H1 (cell line): ENCODE results near the gene FAM222B. TPM values are rescaled to one million over a fixed set of nuclear protein-coding genes. Genes with fewer than 3 reads are reported as not detected.

Source experiments
- CTCF ChIA-PET: fragments of 300-600 bp; sonication (Branson Sonifier 250); formaldehyde crosslinking; loops from one replicate; lab custom pipeline; 2021; ENCODE audit not compliant: partially characterized antibody; lab: Charles Lee
- POLR2A ChIA-PET: fragments of 300-600 bp; sonication (Branson Sonifier 250); formaldehyde crosslinking; loops from one replicate; lab custom pipeline; 2021; ENCODE audit warnings: inconsistent platforms; ENCODE audit not compliant: partially characterized antibody; lab: Charles Lee
- DNase-seq, 2 experiments: peaks; one replicate each; pipeline versions ENCODE4 v3.0.0 to v3.0.0-alpha.2; 2010 to 2022; ENCODE audit warnings: low spot score in 2 of 2, low read depth in 1 of 2, mixed read lengths in 1 of 2
- FAIRE-seq: peaks from 2 replicates; lab custom pipeline; 2011; peaks lifted over from hg19 to GRCh38; lab: Jason Lieb, UNC
- H2AFZ ChIP-seq: 2 replicates; pipeline ENCODE4 v1.8.1; 2012; ENCODE audit warnings: low read length, inconsistent platforms
- H2AK5ac ChIP-seq: 2 replicates; pipeline ENCODE4 v1.6.1; 2013; ENCODE audit warnings: low read depth, low read length
- H2BK120ac ChIP-seq: replicated peaks from 2 replicates; pipeline ENCODE3; 2013; ENCODE audit warnings: low read depth, low read length, inconsistent platforms
- H2BK12ac ChIP-seq: 2 replicates; pipeline ENCODE4 v1.6.1; 2013; ENCODE audit warnings: low read depth, low read length
- H2BK15ac ChIP-seq: 2 replicates; pipeline ENCODE4 v1.6.1; 2013; ENCODE audit warnings: low read length
- H2BK20ac ChIP-seq: 2 replicates; pipeline ENCODE4 v1.6.1; 2013; ENCODE audit warnings: low read length
- H2BK5ac ChIP-seq: 2 replicates; pipeline ENCODE4 v1.6.1; 2013; ENCODE audit warnings: low read depth, low read length
- H3K14ac ChIP-seq: 2 replicates; pipeline ENCODE4 v1.6.1; 2013; ENCODE audit warnings: inconsistent platforms; ENCODE audit not compliant: insufficient read length
- H3K18ac ChIP-seq: 2 replicates; pipeline ENCODE4 v1.6.1; 2013; ENCODE audit warnings: low read length; ENCODE audit errors: extremely low read depth
- H3K23ac ChIP-seq: 2 replicates; pipeline ENCODE4 v1.6.1; 2013; ENCODE audit warnings: inconsistent platforms; ENCODE audit not compliant: insufficient read length
- H3K23me2 ChIP-seq: 2 replicates; pipeline ENCODE4 v1.6.1; 2013; ENCODE audit warnings: low read depth, low read length
- H3K27ac ChIP-seq: 2 replicates; pipeline ENCODE4 v1.6.1; 2011; ENCODE audit warnings: low read depth, low read length, inconsistent platforms
- H3K27me3 ChIP-seq, 4 experiments: replicated peaks in 1 of 4; 1 replicate in 1 of 4; 2 replicates in 3 of 4; pipeline versions ENCODE4 v1.6.1 to v1.8.1; 2011 to 2013; ENCODE audit warnings: low read length in 3 of 4, mild to moderate bottlenecking in 3 of 4, inconsistent platforms in 2 of 4, mixed read lengths in 2 of 4, moderate library complexity in 1 of 4; ENCODE audit not compliant: control insufficient read depth in 3 of 4, insufficient read depth in 3 of 4; ENCODE audit errors: extremely low read depth in 1 of 4
- H3K36me3 ChIP-seq, 4 experiments: 2 replicates each; pipeline versions ENCODE4 v1.6.1 to v1.8.1; 2011 to 2013; ENCODE audit warnings: mild to moderate bottlenecking in 4 of 4, low read length in 3 of 4, moderate library complexity in 2 of 4, control low read depth in 1 of 4, inconsistent platforms in 1 of 4; ENCODE audit not compliant: insufficient read depth in 4 of 4, control insufficient read depth in 2 of 4
- H3K4ac ChIP-seq: replicated peaks from 2 replicates; pipeline ENCODE3; 2013; ENCODE audit warnings: low read length, low read depth, mixed read lengths, inconsistent platforms; ENCODE audit not compliant: insufficient read length
- H3K4me1 ChIP-seq, 4 experiments: replicated peaks in 1 of 4; 1 replicate in 1 of 4; 2 replicates in 3 of 4; pipeline versions ENCODE4 v1.6.1 to v1.8.1; 2011 to 2013; ENCODE audit warnings: low read length in 3 of 4, inconsistent platforms in 2 of 4, mixed read lengths in 1 of 4; ENCODE audit not compliant: insufficient read depth in 4 of 4, control insufficient read depth in 3 of 4
- H3K4me2 ChIP-seq, 2 experiments: 2 replicates each; pipeline versions ENCODE4 v1.6.1 to v1.8.1; 2011 to 2013; ENCODE audit warnings: low read depth in 2 of 2, low read length in 2 of 2, control low read depth in 1 of 2, inconsistent platforms in 1 of 2, mild to moderate bottlenecking in 1 of 2; ENCODE audit not compliant: insufficient read depth in 1 of 2
- H3K4me3 ChIP-seq, 4 experiments: fragments of 200-600, 300-600 bp in 1 of 4; sonication (generic), shearing (Covaris generic), sonication (Bioruptor Twin) in 1 of 4; 2 replicates each; pipeline versions ENCODE4 v1.5.1 to v1.8.1; 2011 to 2016; ENCODE audit warnings: low read length in 4 of 4, low read depth in 3 of 4, control low read depth in 2 of 4, inconsistent platforms in 2 of 4, mild to moderate bottlenecking in 2 of 4, mixed read lengths in 1 of 4, moderate library complexity in 1 of 4; ENCODE audit not compliant: insufficient read depth in 2 of 4; ENCODE audit errors: extremely low read depth in 1 of 4
- H3K56ac ChIP-seq: replicated peaks from 2 replicates; pipeline ENCODE3; 2013; ENCODE audit warnings: low read depth, mild to moderate bottlenecking, mixed read lengths, low read length, inconsistent platforms; ENCODE audit not compliant: insufficient read length
- H3K79me1 ChIP-seq: 2 replicates; pipeline ENCODE4 v1.6.1; 2013; ENCODE audit warnings: low read depth, low read length, control low read depth
- H3K79me2 ChIP-seq, 2 experiments: 2 replicates each; pipeline versions ENCODE4 v1.6.1 to v1.8.1; 2012 to 2013; ENCODE audit warnings: low read length in 2 of 2, mild to moderate bottlenecking in 2 of 2, inconsistent platforms in 1 of 2; ENCODE audit not compliant: insufficient read depth in 2 of 2, control insufficient read depth in 1 of 2
- H3K9ac ChIP-seq, 4 experiments: replicated peaks in 1 of 4; 1 replicate in 1 of 4; 2 replicates in 3 of 4; pipeline versions ENCODE4 v1.6.1 to v1.8.1; 2011 to 2013; ENCODE audit warnings: low read depth in 3 of 4, low read length in 3 of 4, control low read depth in 2 of 4, mild to moderate bottlenecking in 2 of 4, moderate library complexity in 2 of 4, inconsistent platforms in 1 of 4; ENCODE audit errors: extremely low read depth in 1 of 4
- H3K9me3 ChIP-seq, 2 experiments: 2 replicates each; pipeline versions ENCODE4 v1.6.1 to v1.8.1; 2012 to 2013; ENCODE audit warnings: mild to moderate bottlenecking in 2 of 2, moderate library complexity in 2 of 2, control low read depth in 1 of 2, inconsistent platforms in 1 of 2, low read depth in 1 of 2, low read length in 1 of 2, mixed read lengths in 1 of 2; ENCODE audit not compliant: insufficient read depth in 2 of 2
- H4K20me1 ChIP-seq, 2 experiments: replicated peaks in 1 of 2; 2 replicates each; pipeline versions ENCODE3 to v1.8.1; 2011 to 2013; ENCODE audit warnings: inconsistent platforms in 2 of 2, low read length in 2 of 2, mild to moderate bottlenecking in 1 of 2; ENCODE audit not compliant: insufficient read depth in 2 of 2, control insufficient read depth in 1 of 2
- H4K5ac ChIP-seq: 2 replicates; pipeline ENCODE4 v1.6.1; 2013; ENCODE audit warnings: low read length, low read depth, mixed read lengths, inconsistent platforms; ENCODE audit not compliant: insufficient read length
- H4K8ac ChIP-seq: 2 replicates; pipeline ENCODE4 v1.8.0; 2013; ENCODE audit warnings: mild to moderate bottlenecking, moderate library complexity, low read length, inconsistent platforms; ENCODE audit not compliant: insufficient read depth; ENCODE audit errors: extremely low read depth
- H4K91ac ChIP-seq: replicated peaks from 2 replicates; pipeline ENCODE3; 2013; ENCODE audit warnings: low read length, mixed read lengths, inconsistent platforms; ENCODE audit not compliant: insufficient read length
- ASH2L ChIP-seq: fragments of 200-600, 300-600 bp; sonication (generic); IDR thresholded peaks from one replicate; pipeline ENCODE4 v1.7.1; 2017; ENCODE audit warnings: low read length
- BACH1 ChIP-seq: IDR thresholded peaks from 2 replicates; pipeline ENCODE4 v1.6.1; 2012; ENCODE audit warnings: low read length, improper control_type of control experiment
- BCL11A ChIP-seq, 2 experiments: IDR thresholded peaks; one replicate each; pipeline ENCODE4 v1.6.1; 2011; ENCODE audit warnings: low read depth in 2 of 2, low read length in 2 of 2, mild to moderate bottlenecking in 2 of 2
- BRCA1 ChIP-seq: IDR thresholded peaks from 2 replicates; pipeline ENCODE4 v1.6.1; 2012; ENCODE audit warnings: low read depth, low read length, improper control_type of control experiment
- CBX8 ChIP-seq: fragments of 300-800, 300-1000 bp; sonication (generic); IDR thresholded peaks from 2 replicates; pipeline ENCODE4 v1.7.1; 2016; ENCODE audit warnings: low read depth, low read length, borderline replicate concordance
- CHD1 ChIP-seq: IDR thresholded peaks from 2 replicates; pipeline ENCODE4 v1.6.1; 2012; ENCODE audit warnings: low read depth, low read length, improper control_type of control experiment
- CTBP2 ChIP-seq: IDR thresholded peaks from 2 replicates; pipeline ENCODE4 v1.7.0; 2011; ENCODE audit warnings: borderline replicate concordance, mild to moderate bottlenecking, moderate library complexity, mixed read lengths, low read length; ENCODE audit not compliant: insufficient read depth, insufficient read length
- E2F6 ChIP-seq: IDR thresholded peaks from 2 replicates; pipeline ENCODE4 v1.6.1; 2012; ENCODE audit warnings: inconsistent platforms
- GTF2F1 ChIP-seq: IDR thresholded peaks from 2 replicates; pipeline ENCODE4 v1.6.1; 2012; ENCODE audit warnings: low read depth, low read length, improper control_type of control experiment, borderline replicate concordance
- MAX ChIP-seq: IDR thresholded peaks from 2 replicates; pipeline ENCODE4 v1.6.1; 2012; ENCODE audit warnings: inconsistent platforms
- POLR2AphosphoS5 ChIP-seq: IDR thresholded peaks from 2 replicates; pipeline ENCODE4 v1.6.1; 2011; ENCODE audit warnings: low read depth, low read length
- WGBS, 2 experiments: shearing (Covaris generic) in 1 of 2; methylation state at CpG; one replicate each; pipeline versions ENCODE4 v1.1.6 to v1.1.7; 2013 to 2015; ENCODE audit warnings: low lambda C conversion rate in 2 of 2, mixed read lengths in 2 of 2, inconsistent platforms in 1 of 2, low coverage in 1 of 2, missing lambda C conversion rate in 1 of 2; ENCODE audit not compliant: insufficient replicate concordance in 2 of 2, insufficient coverage in 1 of 2, insufficient read length in 1 of 2; ENCODE audit errors: extremely low coverage in 1 of 2, missing lambda C conversion rate in 1 of 2; 5-methylcytosine and 5-hydroxymethylcytosine counted together
- polyA plus RNA-seq, 7 experiments: library from polyadenylated mRNA; depleted of rRNA in 3 of 7; stranded (reverse) in 5 of 7; unstranded in 2 of 7; fragments of >200 nt in 5 of 7; fragments of 200-250 nt in 2 of 7; gene quantifications; 1 replicate in 5 of 7; 2 replicates in 1 of 7; 4 replicates in 1 of 7; pipeline versions ENCODE4 v1.2.1 to v1.2.3, GENCODE V29; 2011 to 2013; ENCODE audit warnings: missing spikeins in 2 of 7, mixed read lengths in 2 of 7
- total RNA-seq: library from RNA; stranded (reverse); fragmentation: NEBNext Ultra II Directional; extraction: Animal tissue kit (Norgen Biotek cat#: 25700); gene quantifications from 2 replicates; pipeline ENCODE4 v1.2.1, GENCODE V29; 2021

FAM222B gene
- total and polyA plus RNA-seq, 2 of the 8 experiments (the other 6 are each of a cell fraction or from before 2014, with no cell fraction given): 42.1 to 81.7 TPM

DNA sequence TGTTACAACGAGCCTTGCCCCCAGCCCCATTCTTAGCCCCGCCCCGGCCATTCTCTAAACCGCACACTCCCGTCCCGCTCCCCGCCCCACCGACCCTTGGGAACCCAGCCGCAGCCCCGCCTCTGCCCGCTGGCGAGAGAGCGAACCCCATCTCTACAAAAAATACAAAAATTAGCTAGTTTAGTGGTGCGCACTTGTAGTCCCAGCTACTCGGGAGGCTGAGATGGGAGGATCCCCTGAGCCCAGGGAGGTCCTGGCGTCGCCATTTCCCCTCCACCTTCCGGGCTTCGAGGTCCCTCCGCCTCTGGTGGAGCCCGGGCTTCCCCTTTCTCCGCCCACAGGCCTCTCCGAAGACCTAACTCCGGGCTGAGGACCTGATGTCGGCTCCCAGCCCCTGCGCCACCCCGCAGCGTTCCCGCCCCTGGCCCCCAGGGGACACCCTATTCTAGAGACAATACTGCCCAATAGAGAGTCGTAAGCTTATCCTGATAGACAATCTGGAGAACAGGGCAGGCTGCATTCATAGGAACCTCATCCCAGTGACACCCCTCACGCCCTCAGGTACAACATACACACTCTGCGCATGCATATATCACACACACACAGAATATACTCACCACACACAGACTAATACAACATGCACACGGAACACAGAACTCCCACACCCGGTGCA lies 130.4 kb downstream of the FAM222B start:
- ChIA-PET POLR2A (interaction anchor here (0.7 to 10.5 kb wide), 15 partner anchors 10 to 253 kb away, joined by 3 to 258 read pairs (median 10); partner anchors contain the start of genes BLTP2, FLOT2, NEK8 and RPL23A), CTCF (interaction anchor here (0.6 to 2.8 kb wide), 4 partner anchors 8 to 54 kb away, joined by 3 to 12 read pairs (median 4); partner anchors contain the start of gene RPL23A)
- Histone ChIP-seq H2BK120ac (peak overlapping the region; percentile 7), H3K4me1 (peaks cover 4 to 15% (median 7%) of the 10 kb centered on the region in 4 experiments; a peak in 6 of 7 replicates), H3K23me2 (peaks cover 16% of the 10 kb centered on the region), H2BK20ac (peak overlapping the region; percentile 21; the same call in 1 of the 2 replicates), H3K4me2 (peak overlapping the region; percentile 88 to 100), H4K8ac (peak overlapping the region; percentile 81; the same call in 1 of the 2 replicates), H2AK5ac (peak overlapping the region; percentile 54), H3K79me1 (peaks cover 16% of the 10 kb centered on the region), H3K4ac (peak overlapping the region; percentile 98), H2BK5ac (peak overlapping the region; percentile 94), H4K20me1 (peaks cover 0 to 11% of the 10 kb centered on the region in 2 experiments), H2BK15ac (peak overlapping the region; percentile 99), H3K23ac (no peak overlapping the region), H3K9me3 (no peaks in the 10 kb centered on the region), H3K14ac (no peak overlapping the region), H3K56ac (peak overlapping the region; percentile 89), H3K27ac (peak overlapping the region; percentile 70), H3K79me2 (peaks cover 3 to 33% of the 10 kb centered on the region in 2 experiments; a peak in 3 of 4 replicates), H2BK12ac (peak overlapping the region; percentile 96), H2AFZ (no peak overlapping the region), H3K4me3 (peak overlapping the region; percentile 37 to 81 (median 58)), H3K36me3 (peaks cover 8 to 20% (median 15%) of the 10 kb centered on the region in 4 experiments; a peak in 7 of 8 replicates), H4K91ac (peak overlapping the region; percentile 89), H3K9ac (peak overlapping the region in 3 of 4 experiments; percentile 79 to 85 (median 83); a peak in 6 of 7 replicates), H4K5ac (peak overlapping the region; percentile 94), H3K18ac (peak overlapping the region; percentile 91), H3K27me3 (no peaks in the 10 kb centered on the region)
- 18% methylated on average over 20 of the region's 34 CpGs; no CpG with 5 or more reads in 1 of the 2 experiments for WGBS, 2 experiments
- FAIRE-seq: no peak
- DNase-seq: peak in 1 of 2 experiments; percentile 85
- TF ChIP-seq BCL11A (IDR thresholded peaks at IDR 0.05; ENCODE audit: low read depth in 2 of 2, low read length in 2 of 2): no peak
- no peak for TF ChIP-seq CHD1
- peak; percentile 52 for TF ChIP-seq ASH2L
- TF ChIP-seq BACH1: no peak
- no peak for TF ChIP-seq CTBP2
- TF ChIP-seq GTF2F1: no peak
- TF ChIP-seq BRCA1: no peak
- TF ChIP-seq MAX: no peak
- TF ChIP-seq E2F6: no peak; the same call in 1 of the 2 replicates
- peak; percentile 42; the same call in 1 of the 2 replicates for TF ChIP-seq POLR2AphosphoS5
- TF ChIP-seq CBX8: no peak
